Endothelial cell (in vitro differentiated cells): ENCODE data around the gene HERC3. TPM values are rescaled to one million over a fixed set of nuclear protein-coding genes. Genes with fewer than 3 reads are reported as not detected.

Experiments
- DNase-seq: peaks from one replicate; pipeline ENCODE4 v3.0.0; 2021; ENCODE audit warnings: low spot score
- H3K27ac Mint-ChIP-seq: one replicate; pipeline ENCODE4 v1.8.0; 2021; ENCODE audit warnings: mixed read lengths, inconsistent platforms; ENCODE audit not compliant: unreplicated experiment
- H3K27me3 Mint-ChIP-seq: one replicate; pipeline ENCODE4 v1.8.0; 2021; ENCODE audit warnings: mild to moderate bottlenecking, moderate library complexity, mixed read lengths, inconsistent platforms; ENCODE audit not compliant: unreplicated experiment
- H3K36me3 Mint-ChIP-seq: one replicate; pipeline ENCODE4 v1.8.0; 2021; ENCODE audit warnings: mild to moderate bottlenecking, low read depth, mixed read lengths, inconsistent platforms; ENCODE audit not compliant: unreplicated experiment
- H3K4me1 Mint-ChIP-seq: one replicate; pipeline ENCODE4 v1.8.0; 2021; ENCODE audit warnings: mild to moderate bottlenecking, mixed read lengths, inconsistent platforms; ENCODE audit not compliant: unreplicated experiment
- H3K4me3 Mint-ChIP-seq: one replicate; pipeline ENCODE4 v1.8.0; 2021; ENCODE audit warnings: mild to moderate bottlenecking, mixed read lengths, inconsistent platforms; ENCODE audit not compliant: unreplicated experiment
- H3K9me3 Mint-ChIP-seq: one replicate; pipeline ENCODE4 v1.8.0; 2021; ENCODE audit warnings: mixed read lengths, inconsistent platforms; ENCODE audit not compliant: unreplicated experiment
- total RNA-seq: library from RNA; stranded (reverse); fragmentation: NEBNext Ultra II Directional; extraction: Animal tissue kit (Norgen Biotek cat#: 25700); gene quantifications from one replicate; pipeline ENCODE4 v1.2.1, GENCODE V29; 2021; ENCODE audit not compliant: unreplicated experiment
- TF ChIP-seq, protein P1 (sequence below): fragments of 200-600 bp; sonication (generic); IDR thresholded peaks from one replicate; pipeline ENCODE4 v1.5.0; 2021; ENCODE audit warnings: antibody characterized with exemption; ENCODE audit not compliant: unreplicated experiment

HERC3 gene
- total RNA-seq, 1 donor from 2014 or later: 8.0 TPM

DNA sequence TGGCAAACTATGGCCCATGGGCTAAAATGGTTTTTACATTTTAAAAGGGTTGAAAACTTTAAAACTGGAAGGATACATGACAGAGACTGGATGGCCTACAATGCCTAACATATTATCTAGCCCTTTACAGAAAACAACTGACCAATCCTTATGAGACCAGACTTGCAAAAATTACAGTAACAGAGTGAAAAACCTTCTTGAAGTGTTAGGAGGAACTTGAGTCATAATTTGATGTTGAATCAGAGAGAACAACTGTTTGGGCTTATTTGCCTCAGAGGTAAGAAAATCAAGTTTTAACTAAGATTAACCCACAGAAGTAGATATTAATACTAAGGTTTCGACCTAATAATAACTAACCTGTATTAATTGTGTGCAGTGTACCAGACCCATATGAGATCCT lies 117.7 kb downstream of the HERC3 start:
- no peak overlapping the region for H3K4me3 Mint-ChIP-seq
- H3K9me3 Mint-ChIP-seq: no peaks in the 10 kb centered on the region
- H3K27me3 Mint-ChIP-seq: peaks cover 2% of the 10 kb centered on the region
- TF ChIP-seq, protein P1, sequence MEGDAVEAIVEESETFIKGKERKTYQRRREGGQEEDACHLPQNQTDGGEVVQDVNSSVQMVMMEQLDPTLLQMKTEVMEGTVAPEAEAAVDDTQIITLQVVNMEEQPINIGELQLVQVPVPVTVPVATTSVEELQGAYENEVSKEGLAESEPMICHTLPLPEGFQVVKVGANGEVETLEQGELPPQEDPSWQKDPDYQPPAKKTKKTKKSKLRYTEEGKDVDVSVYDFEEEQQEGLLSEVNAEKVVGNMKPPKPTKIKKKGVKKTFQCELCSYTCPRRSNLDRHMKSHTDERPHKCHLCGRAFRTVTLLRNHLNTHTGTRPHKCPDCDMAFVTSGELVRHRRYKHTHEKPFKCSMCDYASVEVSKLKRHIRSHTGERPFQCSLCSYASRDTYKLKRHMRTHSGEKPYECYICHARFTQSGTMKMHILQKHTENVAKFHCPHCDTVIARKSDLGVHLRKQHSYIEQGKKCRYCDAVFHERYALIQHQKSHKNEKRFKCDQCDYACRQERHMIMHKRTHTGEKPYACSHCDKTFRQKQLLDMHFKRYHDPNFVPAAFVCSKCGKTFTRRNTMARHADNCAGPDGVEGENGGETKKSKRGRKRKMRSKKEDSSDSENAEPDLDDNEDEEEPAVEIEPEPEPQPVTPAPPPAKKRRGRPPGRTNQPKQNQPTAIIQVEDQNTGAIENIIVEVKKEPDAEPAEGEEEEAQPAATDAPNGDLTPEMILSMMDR: no peak
- H3K36me3 Mint-ChIP-seq: no peaks in the 10 kb centered on the region
- no peak for DNase-seq
- H3K27ac Mint-ChIP-seq: no peak overlapping the region
- no peaks in the 10 kb centered on the region for H3K4me1 Mint-ChIP-seq

DNA sequence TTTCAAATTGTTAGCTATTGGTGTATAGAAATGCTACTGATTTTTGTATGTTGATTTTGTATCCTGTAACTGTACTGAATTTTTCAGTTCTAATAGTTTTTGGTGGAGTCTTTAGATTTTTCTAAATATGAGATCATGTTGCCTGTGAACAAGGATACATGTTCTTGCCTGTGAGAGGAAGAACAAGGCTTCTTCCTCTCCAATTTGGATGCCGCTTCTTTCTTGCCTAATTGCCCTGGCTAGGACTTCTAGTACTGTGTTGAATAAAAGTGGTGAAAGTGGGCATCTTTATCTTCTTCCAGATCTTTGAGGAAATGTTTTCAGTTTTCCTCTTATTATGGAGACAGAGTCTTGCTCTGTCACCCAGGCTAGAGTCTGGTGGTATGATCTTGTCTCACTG lies 121.5 kb downstream of the HERC3 start:
- H3K36me3 Mint-ChIP-seq: peaks cover 24% of the 10 kb centered on the region
- no peak overlapping the region for H3K27ac Mint-ChIP-seq
- TF ChIP-seq, protein P1: no peak
- H3K9me3 Mint-ChIP-seq: no peaks in the 10 kb centered on the region
- no peak for DNase-seq
- H3K4me3 Mint-ChIP-seq: no peak overlapping the region
- H3K27me3 Mint-ChIP-seq: peaks cover 1% of the 10 kb centered on the region
- H3K4me1 Mint-ChIP-seq: no peaks in the 10 kb centered on the region

- no peaks in the 10 kb centered on the region for H3K4me1 Mint-ChIP-seq
- DNase-seq: no peak
- no peak overlapping the region for H3K27ac Mint-ChIP-seq
- TF ChIP-seq, protein P1: no peak
- H3K9me3 Mint-ChIP-seq: no peaks in the 10 kb centered on the region
- H3K36me3 Mint-ChIP-seq: peaks cover 34% of the 10 kb centered on the region
- H3K27me3 Mint-ChIP-seq: peaks cover 1% of the 10 kb centered on the region
- no peak overlapping the region for H3K4me3 Mint-ChIP-seq
These were observed 125.8 kb downstream of the HERC3 start for GRCh38 chr4:88718098-88718497.

DNA sequence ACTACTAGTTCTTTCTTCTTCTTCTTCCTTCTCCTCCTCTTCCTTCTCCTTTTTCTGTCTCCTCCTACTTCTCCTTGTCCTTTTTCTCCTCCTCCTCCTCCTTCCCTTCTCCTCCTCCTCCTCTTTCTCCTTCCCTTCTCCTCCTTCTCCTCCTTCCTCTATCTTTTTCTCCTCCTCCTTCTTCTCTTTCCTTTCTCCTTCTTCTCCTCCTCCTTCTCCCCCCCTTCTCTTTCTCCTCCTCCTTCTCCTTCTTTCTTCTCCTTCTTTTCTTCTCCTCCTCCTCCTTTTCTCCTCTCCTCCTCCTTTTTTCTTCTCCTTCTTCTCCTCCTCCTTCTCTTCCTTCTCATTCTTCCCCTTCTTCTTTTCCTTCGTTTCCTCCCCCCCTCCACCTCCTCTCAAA lies 127.1 kb downstream of the HERC3 start:
- Mint-ChIP-seq H3K27ac (no peak overlapping the region), H3K36me3 (peaks cover 34% of the 10 kb centered on the region), H3K4me3 (no peak overlapping the region), H3K9me3 (no peaks in the 10 kb centered on the region), H3K4me1 (no peaks in the 10 kb centered on the region), H3K27me3 (peaks cover 1% of the 10 kb centered on the region)
- TF ChIP-seq, protein P1: no peak
- DNase-seq: no peak

- H3K4me1 Mint-ChIP-seq: no peaks in the 10 kb centered on the region
- DNase-seq: no peak
- H3K27me3 Mint-ChIP-seq: peaks cover 1% of the 10 kb centered on the region
- no peak overlapping the region for H3K4me3 Mint-ChIP-seq
- TF ChIP-seq, protein P1: no peak
- no peaks in the 10 kb centered on the region for H3K9me3 Mint-ChIP-seq
- H3K27ac Mint-ChIP-seq: no peak overlapping the region
- peaks cover 33% of the 10 kb centered on the region for H3K36me3 Mint-ChIP-seq
These were observed 128.5 kb downstream of the HERC3 start for GRCh38 chr4:88720451-88721428.
